ENCODE measurements around the gene PTPRD. TPM values are rescaled to one million over a fixed set of nuclear protein-coding genes. Genes with fewer than 3 reads are reported as not detected.

The PTPRD gene
- total RNA-seq, 2 experiments from 2014 or later: not detected

DNA sequence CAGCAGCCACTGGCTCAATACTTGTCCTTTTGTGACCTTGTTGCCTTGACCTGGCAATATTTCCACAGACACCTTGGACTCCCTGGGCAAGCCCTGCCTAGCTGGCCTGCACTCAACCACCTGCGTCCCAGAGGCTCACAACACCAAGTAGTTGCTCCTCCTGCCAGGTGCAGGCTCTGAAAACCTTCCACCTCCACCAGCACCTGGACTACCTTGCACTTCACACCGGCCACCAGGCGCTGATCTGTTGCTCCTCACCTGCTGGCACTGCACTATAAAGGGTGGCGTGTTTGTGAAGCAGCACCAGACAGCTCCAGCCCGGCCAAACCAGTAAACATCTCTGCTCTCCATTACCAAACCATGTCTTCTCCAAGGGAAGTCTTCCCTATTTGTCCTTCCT lies 997.7 kb downstream of the PTPRD start:
- Mint-ChIP-seq H3K9me3 (no peaks in the 10 kb centered on the region), H3K4me3 (no peak overlapping the region), H3K27ac (no peak overlapping the region), H3K27me3 (ENCODE audit: low read depth) (no peaks in the 10 kb centered on the region), H3K4me1 (ENCODE audit: low read depth) (peaks cover 3% of the 10 kb centered on the region), H3K36me3 (ENCODE audit: low read depth) (no peaks in the 10 kb centered on the region)
- CTCF ChIA-PET: no interaction called here
- DNase-seq: no peak
- intact Hi-C loops (cut with micrococcal nuclease): no loop called here

DNA sequence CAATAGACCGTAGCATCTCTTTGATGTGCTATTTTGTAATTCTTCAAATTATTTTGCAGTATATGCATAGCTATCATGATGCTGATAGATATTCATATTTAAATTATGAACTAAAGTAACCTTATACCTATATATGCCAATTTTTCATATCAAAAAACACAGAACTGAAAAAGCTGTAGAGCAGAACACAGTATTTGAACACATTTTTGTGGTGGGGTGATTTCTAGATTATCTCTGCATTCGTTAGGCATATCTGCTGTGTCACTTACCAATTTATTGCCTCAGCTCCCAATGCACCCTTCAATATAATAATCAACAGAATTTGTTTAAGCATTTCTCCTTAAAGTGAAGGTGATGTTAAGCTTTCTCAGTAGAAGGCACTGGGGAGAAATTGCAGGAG lies 998.2 kb downstream of the PTPRD start:
- Mint-ChIP-seq H3K4me1 (ENCODE audit: low read depth) (peaks cover 3% of the 10 kb centered on the region), H3K36me3 (ENCODE audit: low read depth) (no peaks in the 10 kb centered on the region), H3K27me3 (ENCODE audit: low read depth) (no peaks in the 10 kb centered on the region), H3K27ac (no peak overlapping the region), H3K9me3 (no peaks in the 10 kb centered on the region), H3K4me3 (no peak overlapping the region)
- no peak for DNase-seq
- CTCF ChIA-PET: no interaction called here
- intact Hi-C loops (cut with micrococcal nuclease): no loop called here

DNA sequence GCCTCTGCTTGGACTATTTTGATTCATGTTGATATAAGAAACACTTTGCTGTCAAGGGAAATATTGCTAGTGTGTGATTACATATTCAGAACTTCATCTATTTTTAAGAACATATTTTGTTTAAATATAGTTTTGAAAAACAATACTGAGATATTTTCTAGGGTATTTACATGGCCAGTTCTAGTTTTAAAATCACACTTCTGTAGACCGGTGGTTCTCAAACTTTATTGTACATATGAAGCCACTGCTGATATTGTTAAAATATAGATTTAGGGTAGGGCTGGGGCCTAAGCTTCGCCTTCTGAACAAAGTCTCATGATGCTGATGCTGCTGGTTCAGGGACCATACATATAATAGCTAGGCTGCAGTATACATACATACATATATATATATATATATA lies 1000.0 kb downstream of the PTPRD start:
- no peak for DNase-seq
- CTCF ChIA-PET: interaction anchor here (0.6 kb wide), 1 partner anchor 17 kb away, joined by 3 read pairs; no protein-coding TSS in a partner anchor
- no peaks in the 10 kb centered on the region for H3K36me3 Mint-ChIP-seq (ENCODE audit: low read depth)
- intact Hi-C loops (cut with micrococcal nuclease): no loop called here
- H3K27me3 Mint-ChIP-seq (ENCODE audit: low read depth): no peaks in the 10 kb centered on the region
- H3K27ac Mint-ChIP-seq: no peak overlapping the region
- H3K4me1 Mint-ChIP-seq (ENCODE audit: low read depth): peaks cover 3% of the 10 kb centered on the region
- H3K9me3 Mint-ChIP-seq: no peaks in the 10 kb centered on the region
- H3K4me3 Mint-ChIP-seq: no peak overlapping the region

DNA sequence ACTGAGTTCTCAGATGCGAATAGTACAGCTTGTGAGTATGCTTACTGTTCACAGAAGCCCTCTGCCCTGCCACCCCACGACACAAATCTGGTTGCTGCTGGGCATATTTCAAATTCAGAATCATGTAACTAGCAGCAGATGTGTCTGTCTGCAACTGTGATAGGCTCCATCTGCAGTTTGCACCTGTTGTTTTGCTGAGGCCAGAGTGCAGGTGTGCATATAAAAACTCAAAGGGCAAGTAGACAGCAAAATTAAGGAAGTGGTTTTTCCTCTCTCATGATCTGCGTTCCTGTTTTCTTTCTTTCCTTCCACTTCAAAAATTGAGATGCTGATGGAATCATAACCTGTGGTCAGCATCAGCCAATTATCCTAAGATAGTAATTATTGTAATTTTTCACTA lies 1000.5 kb downstream of the PTPRD start:
- H3K27me3 Mint-ChIP-seq (ENCODE audit: low read depth): no peaks in the 10 kb centered on the region
- H3K36me3 Mint-ChIP-seq (ENCODE audit: low read depth): no peaks in the 10 kb centered on the region
- H3K4me3 Mint-ChIP-seq: no peak overlapping the region
- no peak overlapping the region for H3K27ac Mint-ChIP-seq
- no peaks in the 10 kb centered on the region for H3K9me3 Mint-ChIP-seq
- intact Hi-C loops (cut with micrococcal nuclease): no loop called here
- CTCF ChIA-PET: no interaction called here
- no peak for DNase-seq
- peaks cover 3% of the 10 kb centered on the region for H3K4me1 Mint-ChIP-seq (ENCODE audit: low read depth)

DNA sequence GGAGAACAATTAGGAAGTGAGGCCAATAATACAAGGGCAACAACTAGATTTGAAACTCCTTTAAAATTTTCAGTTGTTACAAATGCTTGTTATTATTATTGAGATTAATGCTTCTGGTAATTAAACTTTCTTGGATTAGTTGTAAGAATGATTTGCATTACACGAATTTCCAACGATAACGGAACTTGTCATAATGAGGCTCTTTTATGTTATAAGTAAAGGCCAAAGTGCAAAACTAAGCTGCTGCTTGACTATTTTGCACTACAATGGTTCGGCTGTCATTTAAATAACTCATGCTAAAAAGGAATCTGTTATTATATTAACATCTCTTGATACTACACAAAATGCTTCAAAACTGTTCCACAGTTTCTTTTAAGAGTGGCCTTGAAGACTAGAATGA lies 1007.1 kb downstream of the PTPRD start:
- Mint-ChIP-seq H3K27me3 (ENCODE audit: low read depth) (no peaks in the 10 kb centered on the region), H3K4me3 (no peak overlapping the region), H3K9me3 (no peaks in the 10 kb centered on the region), H3K36me3 (ENCODE audit: low read depth) (no peaks in the 10 kb centered on the region), H3K27ac (no peak overlapping the region), H3K4me1 (ENCODE audit: low read depth) (no peaks in the 10 kb centered on the region)
- CTCF ChIA-PET: interaction anchor here (2.7 kb wide), 1 partner anchor 185 kb away, joined by 10 read pairs; no protein-coding TSS in a partner anchor
- no peak for DNase-seq
- intact Hi-C loops (cut with micrococcal nuclease): loop anchor here (1.0 to 10.0 kb wide), 3 partner anchors 185 to 338 kb away; no protein-coding TSS in a partner anchor

DNA sequence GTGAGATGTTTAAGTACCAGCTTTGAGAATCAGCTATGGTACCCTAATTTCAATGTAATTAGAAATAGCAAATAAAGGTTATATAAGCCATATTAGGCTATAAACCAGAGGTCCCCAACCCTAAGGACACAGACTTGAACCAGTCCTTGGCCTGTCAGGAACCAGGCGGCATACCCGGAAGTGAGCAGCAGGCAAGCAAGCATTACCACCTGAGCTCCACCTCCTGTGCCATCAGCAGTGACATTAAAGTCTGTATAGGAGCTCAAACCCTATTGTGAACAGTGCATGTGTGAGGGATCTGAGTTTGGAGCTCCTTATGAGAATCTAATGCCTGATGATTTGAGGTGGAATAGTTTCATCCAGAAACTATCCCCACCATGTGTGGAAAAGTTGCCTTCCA lies 1009.5 kb downstream of the PTPRD start:
- intact Hi-C loops (cut with micrococcal nuclease): loop anchor here (10.0 kb wide), 1 partner anchor 311 kb away; no protein-coding TSS in a partner anchor
- no peaks in the 10 kb centered on the region for H3K36me3 Mint-ChIP-seq (ENCODE audit: low read depth)

DNA sequence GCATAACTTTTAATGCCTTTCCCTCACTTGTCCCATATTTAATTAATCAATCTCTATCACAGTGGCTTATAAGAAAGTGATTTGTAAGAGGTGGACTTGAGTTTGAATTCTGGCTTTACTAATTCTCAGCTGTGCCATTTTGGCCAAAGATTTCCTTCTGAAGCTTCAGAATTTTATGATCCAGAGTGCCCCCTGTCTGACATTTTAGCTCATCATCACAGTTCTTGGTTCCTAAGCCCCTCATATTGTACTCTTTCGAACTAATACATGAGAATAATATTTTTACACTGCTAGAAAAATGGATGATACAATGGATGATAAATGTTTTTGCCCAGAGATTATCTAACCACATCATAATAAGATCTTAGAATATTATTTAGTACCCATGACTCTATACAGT lies 1014.1 kb downstream of the PTPRD start:
- Mint-ChIP-seq H3K27me3 (ENCODE audit: low read depth) (no peaks in the 10 kb centered on the region), H3K9me3 (no peaks in the 10 kb centered on the region), H3K27ac (no peak overlapping the region), H3K4me3 (no peak overlapping the region), H3K36me3 (ENCODE audit: low read depth) (no peaks in the 10 kb centered on the region), H3K4me1 (ENCODE audit: low read depth) (no peaks in the 10 kb centered on the region)
- intact Hi-C loops (cut with micrococcal nuclease): no loop called here
- DNase-seq: no peak
- CTCF ChIA-PET: no interaction called here

More for the DNA sequence above, 1009.5 kb downstream of the PTPRD start:
- DNase-seq: no peak
- H3K27me3 Mint-ChIP-seq (ENCODE audit: low read depth): no peaks in the 10 kb centered on the region
- H3K4me1 Mint-ChIP-seq (ENCODE audit: low read depth): no peaks in the 10 kb centered on the region
- no peak overlapping the region for H3K4me3 Mint-ChIP-seq
- H3K27ac Mint-ChIP-seq: no peak overlapping the region
- CTCF ChIA-PET: interaction anchor here (1.0 kb wide), 1 partner anchor 339 kb away, joined by 4 read pairs; no protein-coding TSS in a partner anchor
- H3K9me3 Mint-ChIP-seq: no peaks in the 10 kb centered on the region

DNA sequence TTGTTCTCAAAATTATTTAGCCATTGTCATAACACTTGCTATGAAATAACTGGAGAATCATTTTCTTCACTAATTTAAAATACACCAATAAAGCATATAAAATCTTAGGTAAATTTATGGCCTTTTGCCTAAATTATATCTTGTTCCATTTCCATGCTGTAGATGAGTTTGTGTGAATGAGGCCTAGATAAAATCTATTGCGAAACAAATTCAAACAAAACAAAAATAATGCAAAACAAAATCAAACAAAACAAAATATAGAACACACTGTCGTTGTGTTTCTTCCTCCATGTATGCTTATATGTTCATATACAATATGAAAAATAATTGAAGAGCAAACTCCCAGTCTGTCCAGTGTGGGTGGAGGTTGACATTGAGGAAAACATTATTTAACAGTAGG lies 1020.7 kb downstream of the PTPRD start:
- Mint-ChIP-seq H3K36me3 (ENCODE audit: low read depth) (no peaks in the 10 kb centered on the region), H3K4me3 (no peak overlapping the region), H3K9me3 (no peaks in the 10 kb centered on the region), H3K27ac (no peak overlapping the region), H3K27me3 (ENCODE audit: low read depth) (no peaks in the 10 kb centered on the region), H3K4me1 (ENCODE audit: low read depth) (no peaks in the 10 kb centered on the region)
- no peak for DNase-seq
- intact Hi-C loops (cut with micrococcal nuclease): no loop called here
- CTCF ChIA-PET: no interaction called here

DNA sequence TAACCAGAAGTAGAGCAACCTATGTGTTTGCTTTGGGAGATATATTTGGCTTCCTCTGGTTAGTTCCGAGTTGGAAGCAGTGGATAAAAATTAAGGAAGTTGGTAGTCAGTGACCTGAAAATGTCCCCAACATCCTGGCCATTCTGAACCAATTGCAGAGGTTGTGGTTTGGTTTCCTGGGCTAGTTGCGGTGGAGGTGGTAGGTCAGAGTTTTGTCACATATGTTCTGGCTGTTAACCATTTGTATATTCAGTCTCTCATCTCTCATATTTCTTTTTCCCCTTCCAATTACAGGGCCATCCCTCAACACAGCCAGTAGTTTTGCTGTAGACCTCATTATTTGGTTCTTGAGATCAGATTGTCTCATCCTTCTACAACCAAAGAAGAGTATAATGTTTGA lies 1026.9 kb downstream of the PTPRD start:
- no peak overlapping the region for H3K4me3 Mint-ChIP-seq
- no peaks in the 10 kb centered on the region for H3K4me1 Mint-ChIP-seq (ENCODE audit: low read depth)
- no peak overlapping the region for H3K27ac Mint-ChIP-seq
- intact Hi-C loops (cut with micrococcal nuclease): no loop called here
- DNase-seq: no peak
- no peaks in the 10 kb centered on the region for H3K9me3 Mint-ChIP-seq
- CTCF ChIA-PET: no interaction called here
- H3K27me3 Mint-ChIP-seq (ENCODE audit: low read depth): no peaks in the 10 kb centered on the region
- H3K36me3 Mint-ChIP-seq (ENCODE audit: low read depth): no peaks in the 10 kb centered on the region

DNA sequence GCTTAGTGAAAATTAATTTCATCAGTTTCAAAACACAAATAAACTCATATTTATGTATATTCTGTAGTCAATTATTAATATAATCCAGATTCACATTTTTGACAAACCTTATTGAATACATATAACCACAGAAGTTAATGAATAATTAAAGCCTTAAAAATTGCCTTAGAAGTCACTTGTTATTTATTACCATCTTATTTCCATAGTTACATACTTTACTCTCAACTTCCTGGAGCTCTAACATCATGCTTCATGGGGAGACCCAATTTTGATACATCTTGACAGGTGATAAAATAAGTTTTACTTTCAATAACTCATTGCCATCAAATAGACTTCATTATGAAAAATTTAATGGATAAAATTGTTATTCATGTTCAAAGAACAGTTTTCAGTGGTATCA lies 1038.7 kb downstream of the PTPRD start:
- no peaks in the 10 kb centered on the region for H3K4me1 Mint-ChIP-seq (ENCODE audit: low read depth)
- no peaks in the 10 kb centered on the region for H3K9me3 Mint-ChIP-seq
- intact Hi-C loops (cut with micrococcal nuclease): no loop called here
- no peak overlapping the region for H3K4me3 Mint-ChIP-seq
- H3K36me3 Mint-ChIP-seq (ENCODE audit: low read depth): no peaks in the 10 kb centered on the region
- DNase-seq: no peak
- no peak overlapping the region for H3K27ac Mint-ChIP-seq
- no peaks in the 10 kb centered on the region for H3K27me3 Mint-ChIP-seq (ENCODE audit: low read depth)
- CTCF ChIA-PET: no interaction called here

DNA sequence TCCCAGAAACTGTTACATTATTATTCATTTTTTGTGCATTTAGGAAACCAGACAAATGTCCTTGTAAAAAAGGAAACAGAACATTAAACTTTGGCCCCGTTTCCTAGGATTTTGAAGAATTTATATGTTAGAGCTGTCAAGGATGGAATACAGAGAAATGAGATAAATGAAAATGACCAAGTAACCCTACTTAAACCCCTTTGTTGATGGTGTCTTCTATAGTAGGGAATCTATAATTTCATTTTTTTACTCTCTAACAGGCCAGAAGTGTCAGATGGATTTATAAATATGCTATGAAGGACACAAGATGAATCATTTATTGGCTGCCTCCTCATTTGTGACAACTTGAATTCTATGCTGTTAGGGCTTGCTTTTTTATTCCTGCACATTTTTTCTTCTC lies 1047.1 kb downstream of the PTPRD start:
- no peaks in the 10 kb centered on the region for H3K27me3 Mint-ChIP-seq (ENCODE audit: low read depth)
- H3K36me3 Mint-ChIP-seq (ENCODE audit: low read depth): no peaks in the 10 kb centered on the region
- H3K4me3 Mint-ChIP-seq: no peak overlapping the region

DNA sequence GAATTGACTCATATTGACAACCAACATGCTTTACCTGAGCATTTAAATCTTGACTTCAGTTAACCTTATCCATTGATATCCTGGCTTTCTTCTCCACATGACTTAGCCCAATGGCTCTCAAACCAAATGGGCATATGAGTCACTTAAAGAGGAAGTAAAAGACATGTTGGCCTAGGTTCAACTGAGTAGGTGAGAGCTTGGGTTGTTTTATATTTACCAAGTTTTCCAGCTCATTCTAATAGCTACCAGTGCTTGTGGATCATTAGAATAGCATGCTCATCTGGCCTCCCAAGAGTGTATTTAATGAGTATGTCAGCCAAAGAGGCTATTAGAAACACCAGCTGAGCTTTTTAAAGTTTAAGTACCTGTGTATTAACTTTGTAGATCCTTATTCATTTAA lies 1049.0 kb downstream of the PTPRD start:
- Mint-ChIP-seq H3K36me3 (ENCODE audit: low read depth) (no peaks in the 10 kb centered on the region), H3K27me3 (ENCODE audit: low read depth) (no peaks in the 10 kb centered on the region), H3K4me3 (no peak overlapping the region), H3K27ac (no peak overlapping the region), H3K4me1 (ENCODE audit: low read depth) (no peaks in the 10 kb centered on the region), H3K9me3 (no peaks in the 10 kb centered on the region)
- DNase-seq: no peak
- intact Hi-C loops (cut with micrococcal nuclease): no loop called here
- CTCF ChIA-PET: interaction anchor here (0.6 kb wide), 1 partner anchor 839 kb away, joined by 3 read pairs; no protein-coding TSS in a partner anchor

More for the DNA sequence above, 1047.1 kb downstream of the PTPRD start:
- H3K27ac Mint-ChIP-seq: no peak overlapping the region
- H3K4me1 Mint-ChIP-seq (ENCODE audit: low read depth): no peaks in the 10 kb centered on the region
- DNase-seq: no peak
- CTCF ChIA-PET: no interaction called here
- H3K9me3 Mint-ChIP-seq: no peaks in the 10 kb centered on the region
- intact Hi-C loops (cut with micrococcal nuclease): no loop called here

DNA sequence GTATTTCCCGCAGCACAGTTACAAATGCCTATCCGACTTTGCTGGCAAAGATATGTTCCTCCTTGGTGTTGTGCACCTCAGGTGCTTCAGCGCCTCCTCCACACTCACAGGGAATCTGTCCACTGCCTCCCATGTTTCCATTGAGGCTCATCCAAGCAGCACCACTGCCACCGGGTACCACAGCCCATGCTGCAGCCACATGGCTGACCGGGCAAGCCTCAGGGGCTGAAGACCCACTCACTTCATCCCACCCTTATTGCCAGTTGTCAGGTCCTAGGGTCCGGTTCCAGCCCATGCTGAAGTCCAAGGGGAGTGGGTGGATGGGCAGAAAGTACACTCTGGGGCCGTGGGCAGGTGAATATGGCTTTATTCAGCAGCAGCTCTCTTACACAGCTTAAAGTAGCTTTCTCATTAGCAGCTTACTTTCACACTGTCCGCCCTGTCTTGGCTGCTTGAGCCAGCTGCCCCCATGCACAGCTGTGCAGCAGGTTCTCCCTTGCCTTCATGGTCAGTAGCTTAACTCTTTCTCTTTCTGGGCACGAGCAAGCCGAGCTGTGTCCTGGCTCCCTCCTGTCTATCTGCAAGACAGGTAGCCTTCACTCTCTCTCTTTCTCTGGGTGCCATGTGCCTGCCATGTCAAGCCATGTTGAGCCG lies 1052.3 kb downstream of the PTPRD start:
- Mint-ChIP-seq H3K4me3 (no peak overlapping the region), H3K27me3 (ENCODE audit: low read depth) (no peaks in the 10 kb centered on the region), H3K9me3 (no peaks in the 10 kb centered on the region), H3K27ac (no peak overlapping the region), H3K36me3 (ENCODE audit: low read depth) (no peaks in the 10 kb centered on the region), H3K4me1 (ENCODE audit: low read depth) (no peaks in the 10 kb centered on the region)
- DNase-seq: no peak
- intact Hi-C loops (cut with micrococcal nuclease): no loop called here
- CTCF ChIA-PET: no interaction called here

Measured in activated naive CD4-positive, alpha-beta T cell treated with anti-CD3 and anti-CD28 coated beads for 36 hours (primary cell).